Activated CD4-positive, CD25-positive, alpha-beta regulatory T cell treated with anti-CD3 and anti-CD28 coated beads, Interleukin-2, amount 50 U/mL, for 24 hours (primary cell): ENCODE data around the gene IRX2.

Experiments
- ATAC-seq, 2 donors: fragments of 150-1000 bp; cut with Tn5 transposase; one replicate each; pipeline ENCODE4 v1.10.0; 2021; ENCODE audit warnings: mild to moderate bottlenecking in 1 of 2, moderate library complexity in 1 of 2

IRX2 gene

DNA sequence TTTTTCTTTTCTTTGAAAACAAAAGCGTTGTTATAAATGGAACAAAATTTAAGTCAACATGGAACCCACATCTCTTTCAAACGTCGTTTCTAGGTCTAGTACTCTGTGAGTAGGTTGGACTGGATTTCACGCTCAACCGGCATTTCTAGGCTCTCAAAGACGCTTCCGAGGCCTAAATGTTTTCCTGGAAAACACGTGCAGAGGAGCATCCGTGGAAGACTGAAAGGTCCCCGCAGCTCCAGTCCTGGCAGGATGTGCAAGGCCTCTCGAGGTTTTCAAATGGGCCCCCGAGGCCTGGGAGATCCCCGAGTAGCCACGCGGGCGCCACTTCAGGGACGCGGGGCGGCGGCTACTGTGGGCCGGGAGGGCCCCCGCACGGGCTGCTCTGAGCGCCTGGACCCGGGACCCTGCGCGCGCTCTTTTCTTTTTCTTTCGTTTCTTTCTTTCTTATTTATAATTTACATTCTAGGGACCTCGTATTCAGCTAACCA lies 4.2 kb upstream of the IRX2 start:
- ATAC-seq, result no peak

- ATAC-seq, result no peak
Observed at GRCh38 chr5:2755076-2755680, 3.7 kb upstream of the IRX2 start.

DNA sequence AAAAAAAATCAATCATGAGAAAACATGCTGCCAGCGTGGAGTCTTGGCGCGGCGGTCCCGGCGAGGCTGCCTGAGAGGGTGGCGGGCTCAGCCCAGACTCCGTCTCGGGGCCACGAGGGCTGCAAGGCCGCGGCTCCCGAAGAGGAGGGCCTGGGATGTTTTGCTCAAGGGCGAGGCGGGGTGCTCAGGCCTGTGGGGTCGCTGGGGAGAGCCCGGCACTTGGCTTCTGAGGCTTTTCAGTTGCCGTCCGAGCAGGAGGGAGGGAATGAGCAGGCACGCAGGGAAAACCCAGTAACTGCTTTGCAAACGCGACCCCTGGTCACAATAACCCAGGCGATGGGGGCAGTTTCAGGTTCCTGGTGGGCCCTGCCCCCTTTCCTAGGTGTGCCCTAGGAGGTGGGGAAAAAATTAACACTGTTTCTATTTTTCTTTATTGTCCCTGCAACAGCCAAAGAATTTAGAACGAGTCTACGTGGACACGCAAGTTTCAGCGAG lies 3.2 kb upstream of the IRX2 start:
- no peak for ATAC-seq

- no peak for ATAC-seq
Observed at GRCh38 chr5:2753452-2754420, 2.3 kb upstream of the IRX2 start.

- ATAC-seq, result no peak
Observed at GRCh38 chr5:2752821-2753439, 1.5 kb upstream of the IRX2 start.

DNA sequence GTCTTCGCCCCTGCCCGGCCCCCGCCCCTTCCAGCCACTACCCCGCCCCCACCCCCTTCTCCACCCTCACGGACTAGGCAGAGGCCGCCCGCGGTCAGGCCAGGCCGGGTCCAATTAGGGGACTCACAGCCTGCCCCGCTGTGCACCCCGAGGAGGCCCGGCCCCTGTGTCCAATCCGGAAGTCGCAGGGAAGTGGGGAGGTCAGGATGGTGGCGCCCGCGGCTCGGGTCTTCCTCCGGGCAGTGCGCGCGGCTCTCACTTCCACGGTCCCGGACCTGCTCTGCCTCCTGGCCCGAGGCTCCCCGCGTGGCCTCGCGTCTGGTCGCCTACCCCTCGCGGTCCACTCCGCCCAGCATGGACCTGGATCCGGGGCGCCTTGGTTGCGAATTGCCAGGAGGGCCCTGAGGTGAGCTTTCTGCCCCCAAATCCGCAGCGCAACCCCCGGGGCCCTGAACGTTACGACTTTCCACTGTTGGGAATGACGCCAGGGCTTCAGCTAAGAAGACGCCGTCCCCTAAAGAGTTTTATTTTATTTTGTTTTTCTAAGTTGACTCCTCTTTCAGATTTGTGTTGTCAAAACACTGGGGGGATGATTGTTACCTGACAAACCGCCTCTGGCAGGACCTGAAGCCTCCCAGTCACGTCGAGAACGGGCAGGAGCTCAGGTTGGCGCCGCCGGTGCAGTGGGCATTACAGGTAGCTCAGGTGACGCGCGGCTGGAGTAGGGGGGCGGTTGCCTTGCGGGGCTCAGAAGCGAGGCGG lies 763 bp upstream of the IRX2 start:
- ATAC-seq, result no peak

GRCh38 chr5:2750758-2751464 lies 566 bp downstream of the IRX2 start:
- ATAC-seq, result no peak

DNA sequence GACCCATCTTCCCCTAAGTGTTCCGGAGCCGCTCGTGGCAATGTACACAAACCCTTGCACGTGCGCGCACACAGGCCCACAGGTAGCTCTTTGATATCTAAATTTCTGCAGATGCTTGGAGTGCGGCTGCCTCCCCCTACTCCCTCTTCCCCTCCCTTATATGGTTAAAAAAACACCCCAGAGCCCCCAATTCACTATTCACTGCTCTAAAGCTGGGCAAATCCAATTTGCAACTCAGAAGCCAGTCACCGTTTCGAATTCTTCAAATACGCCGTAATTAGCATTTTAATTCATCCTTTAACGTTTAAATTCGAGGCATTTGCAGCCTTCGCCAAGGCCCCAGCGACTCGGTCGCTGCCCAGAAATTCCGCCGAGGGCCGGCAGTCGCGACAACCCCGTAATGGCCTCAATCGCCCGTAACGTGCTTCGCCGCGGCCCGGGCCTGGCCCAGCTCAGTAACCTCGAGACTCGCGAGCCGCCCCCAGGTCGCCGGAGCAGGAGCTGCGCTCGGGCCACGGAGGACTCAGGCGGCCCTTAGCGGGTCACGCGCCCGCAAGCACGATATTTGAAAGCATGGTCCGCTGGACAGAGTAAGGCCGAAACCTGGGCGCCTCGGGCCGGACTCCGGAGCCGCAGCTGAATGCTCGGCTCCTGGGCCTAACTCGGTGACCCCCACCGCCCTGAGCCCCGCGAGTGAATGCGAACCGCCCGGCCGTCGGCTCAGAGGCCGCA lies 1.3 kb downstream of the IRX2 start:
- no peak for ATAC-seq

DNA sequence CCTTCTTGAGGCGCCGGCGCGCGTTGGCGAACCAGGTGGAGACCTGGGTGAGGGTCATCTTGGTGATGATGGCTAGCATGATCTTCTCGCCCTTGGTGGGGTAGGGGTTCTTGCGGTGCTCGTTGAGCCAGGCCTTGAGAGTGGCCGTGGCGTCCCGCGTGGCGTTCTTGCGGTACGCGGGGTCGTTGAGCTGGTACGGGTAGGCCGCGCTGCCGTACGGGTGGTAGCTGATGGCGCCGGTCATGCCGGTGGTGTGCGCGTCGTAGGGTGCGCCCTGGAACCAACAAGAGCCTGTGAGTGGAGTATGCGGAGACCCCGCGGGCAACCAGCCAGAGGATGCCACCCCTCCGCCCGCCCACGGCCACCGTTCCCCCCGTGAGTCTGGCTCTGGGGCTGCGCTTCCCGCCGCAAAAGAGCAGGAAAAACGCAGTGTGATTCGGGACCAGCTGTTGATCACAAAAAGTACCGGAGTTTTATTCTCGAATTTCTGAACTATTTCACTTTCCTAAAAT lies 1.9 kb downstream of the IRX2 start:
- no peak for ATAC-seq

GRCh38 chr5:2748861-2749513 lies 2.5 kb downstream of the IRX2 start:
- no peak for ATAC-seq

DNA sequence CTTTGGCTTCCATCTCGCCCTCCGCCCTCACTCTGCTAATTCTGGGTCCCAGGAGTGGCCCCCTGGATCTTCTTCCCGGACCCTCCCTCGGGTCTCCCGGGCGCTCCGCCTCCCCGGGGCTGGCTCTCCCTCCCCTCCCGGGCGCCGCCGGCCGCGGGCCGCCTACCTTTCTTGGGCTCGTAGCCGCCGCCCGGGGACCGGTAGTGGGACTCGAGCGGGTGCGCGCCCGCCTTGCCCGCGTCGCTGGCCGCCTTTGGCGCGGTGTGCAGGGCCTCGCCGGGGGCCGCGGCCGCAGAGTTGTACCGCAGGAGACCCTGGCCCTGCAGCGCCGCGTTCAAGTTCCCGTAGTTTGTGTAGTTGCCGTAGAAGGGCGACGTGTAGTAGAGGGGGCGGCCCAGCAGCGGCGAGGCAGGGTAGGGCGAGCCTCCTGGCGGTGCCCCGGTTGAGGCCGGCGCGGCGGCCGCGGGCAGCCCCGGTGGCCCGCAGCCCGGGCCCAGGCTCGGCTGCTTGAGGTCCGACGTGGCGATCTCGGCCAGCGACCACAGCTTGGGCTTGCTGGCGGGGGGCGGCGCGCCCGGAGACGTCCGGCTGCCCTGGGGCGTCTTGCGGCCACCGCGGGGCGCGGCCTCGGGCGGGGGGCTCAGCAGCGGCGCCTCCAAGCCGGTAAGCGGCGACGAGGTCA lies 3.2 kb downstream of the IRX2 start:
- no peak for ATAC-seq

GRCh38 chr5:2747363-2748162 lies 3.9 kb downstream of the IRX2 start:
- no peak for ATAC-seq

GRCh38 chr5:2746561-2747032 lies 4.9 kb downstream of the IRX2 start:
- no peak for ATAC-seq

- ATAC-seq, result no peak
Observed at GRCh38 chr5:2744485-2744884, 7.0 kb downstream of the IRX2 start.

GRCh38 chr5:2742921-2743679 lies 8.4 kb downstream of the IRX2 start:
- ATAC-seq, result no peak

DNA sequence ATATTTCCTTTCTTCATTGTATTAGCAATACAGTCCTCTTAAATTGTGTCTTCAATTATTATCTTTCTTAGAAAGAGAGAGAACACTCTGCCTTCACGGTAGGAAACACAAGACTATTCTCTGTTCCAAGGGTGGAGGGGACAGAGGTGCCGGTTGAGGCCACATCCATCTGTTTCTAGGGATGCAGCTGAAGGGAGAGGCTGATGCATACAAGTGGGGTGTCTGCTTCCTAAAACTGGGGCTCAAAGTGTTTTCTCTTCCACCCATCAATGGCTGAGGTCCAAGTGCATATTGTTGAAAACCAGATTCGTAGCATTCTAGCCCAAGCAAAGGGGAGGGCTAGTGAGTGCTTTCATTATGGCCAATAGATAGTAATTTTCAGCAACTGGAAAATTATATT lies 9.5 kb downstream of the IRX2 start:
- no peak for ATAC-seq

GRCh38 chr5:2740876-2741555 lies 10.5 kb downstream of the IRX2 start:
- no peak for ATAC-seq
